Suprapubic skin (tissue), 4 donors: ENCODE measurements around the gene NGDN. TPM values are rescaled to one million over a fixed set of nuclear protein-coding genes. Genes with fewer than 3 reads are reported as not detected.

ENCODE experiments used
- DNase-seq, 2 donors: peaks; one replicate each; pipeline ENCODE4 v3.0.0-alpha.2; 2019; ENCODE audit warnings: low spot score in 2 of 2
- H3K27ac ChIP-seq: fragments of 200-600 bp; sonication (generic); one replicate; pipeline ENCODE4 v1.5.1; 2019
- H3K27me3 ChIP-seq: fragments of 200-600 bp; sonication (generic); one replicate; pipeline ENCODE4 v1.5.1; 2019
- H3K36me3 ChIP-seq: fragments of 200-600 bp; sonication (generic); one replicate; pipeline ENCODE4 v1.5.1; 2019
- H3K4me1 ChIP-seq: fragments of 200-600 bp; sonication (generic); one replicate; pipeline ENCODE4 v1.5.1; 2019
- H3K4me3 ChIP-seq: fragments of 200-600 bp; sonication (generic); one replicate; pipeline ENCODE4 v1.5.1; 2019; ENCODE audit warnings: mild to moderate bottlenecking
- H3K9me3 ChIP-seq: fragments of 200-600 bp; sonication (generic); one replicate; pipeline ENCODE4 v1.5.1; 2019
- CTCF ChIP-seq, 2 donors: fragments of 200-600 bp in 1 of 2; fragments of 450-650 bp in 1 of 2; sonication (generic) in 1 of 2; IDR thresholded peaks; one replicate each; pipeline ENCODE4 v1.5.1; 2016 to 2019; ENCODE audit warnings: antibody characterized with exemption in 2 of 2, mild to moderate bottlenecking in 1 of 2, moderate library complexity in 1 of 2
- EP300 ChIP-seq: sonication (generic); formaldehyde crosslinking; IDR thresholded peaks from one replicate; pipeline ENCODE4 v1.6.1; 2017; ENCODE audit warnings: antibody characterized with exemption
- POLR2A ChIP-seq, 2 donors: fragments of 450-650 bp; IDR thresholded peaks; one replicate each; pipeline ENCODE4 v1.6.1; 2017; ENCODE audit warnings: antibody characterized with exemption in 2 of 2, mild to moderate bottlenecking in 2 of 2, moderate library complexity in 2 of 2
- POLR2AphosphoS5 ChIP-seq, 3 donors: sonication (generic); formaldehyde crosslinking; IDR thresholded peaks; one replicate each; pipeline ENCODE4 v1.6.1; 2017; ENCODE audit warnings: antibody characterized with exemption in 3 of 3
- WGBS: methylation state at CpG from one replicate; pipeline ENCODE4 v1.1.5; 2018; 5-methylcytosine and 5-hydroxymethylcytosine counted together
- total RNA-seq, 4 donors: library from RNA; depleted of rRNA; stranded (reverse); fragments of >200 nt; gene quantifications; one replicate each; pipeline ENCODE4 v1.1.0, GENCODE V29; 2016

The NGDN gene
- total RNA-seq, 4 donors from 2014 or later = 31.1 to 61.4 (median 46.5) TPM

- WGBS = 84% methylated on average over 17 of the region's 17 CpGs
- TF ChIP-seq POLR2AphosphoS5 (IDR thresholded peaks at IDR 0.05) = no peak
- no peak for TF ChIP-seq POLR2A (IDR thresholded peaks at IDR 0.05)
- TF ChIP-seq EP300 = no peak
- no peak for TF ChIP-seq CTCF (IDR thresholded peaks at IDR 0.05)
- peak; percentile 27 to 67 for DNase-seq
Observed at GRCh38 chr14:23432102-23432925, 37.2 kb upstream of the NGDN start.

GRCh38 chr14:23432946-23433345 is 36.6 kb upstream of the NGDN start:
- H3K4me3 ChIP-seq = no peak overlapping the region
- no peaks in the 10 kb centered on the region for H3K4me1 ChIP-seq
- H3K36me3 ChIP-seq = no peaks in the 10 kb centered on the region
- DNase-seq = peak; percentile 37 to 65
- TF ChIP-seq POLR2A (IDR thresholded peaks at IDR 0.05) = no peak
- TF ChIP-seq CTCF (IDR thresholded peaks at IDR 0.05) = no peak
- no peak for TF ChIP-seq EP300
- H3K9me3 ChIP-seq = no peaks in the 10 kb centered on the region
- 92% methylated on average over 10 of the region's 10 CpGs for WGBS
- no peaks in the 10 kb centered on the region for H3K27me3 ChIP-seq
- no peak overlapping the region for H3K27ac ChIP-seq

More at GRCh38 chr14:23432102-23432925, 37.2 kb upstream of the NGDN start:
- Histone ChIP-seq H3K27ac (no peak overlapping the region), H3K4me1 (no peaks in the 10 kb centered on the region), H3K9me3 (no peaks in the 10 kb centered on the region), H3K36me3 (no peaks in the 10 kb centered on the region), H3K27me3 (no peaks in the 10 kb centered on the region), H3K4me3 (no peak overlapping the region)

- DNase-seq = peak; percentile 6 to 52
- Histone ChIP-seq H3K27me3 (no peaks in the 10 kb centered on the region), H3K4me1 (no peaks in the 10 kb centered on the region), H3K27ac (no peak overlapping the region), H3K36me3 (no peaks in the 10 kb centered on the region), H3K9me3 (no peaks in the 10 kb centered on the region), H3K4me3 (no peak overlapping the region)
- TF ChIP-seq EP300 = no peak
- TF ChIP-seq CTCF (IDR thresholded peaks at IDR 0.05) = no peak
- TF ChIP-seq POLR2AphosphoS5 (IDR thresholded peaks at IDR 0.05) = no peak
- TF ChIP-seq POLR2A (IDR thresholded peaks at IDR 0.05) = no peak
- 83% methylated on average over 10 of the region's 10 CpGs for WGBS
Observed at GRCh38 chr14:23433457-23433856, 36.0 kb upstream of the NGDN start.

- Histone ChIP-seq H3K9me3 (no peaks in the 10 kb centered on the region), H3K27ac (no peak overlapping the region), H3K27me3 (no peaks in the 10 kb centered on the region), H3K36me3 (no peaks in the 10 kb centered on the region), H3K4me3 (no peak overlapping the region), H3K4me1 (no peaks in the 10 kb centered on the region)
- TF ChIP-seq CTCF (IDR thresholded peaks at IDR 0.05) (no peak), POLR2AphosphoS5 (IDR thresholded peaks at IDR 0.05) (no peak), POLR2A (IDR thresholded peaks at IDR 0.05) (no peak), EP300 (no peak)
- 81% methylated on average over 8 of the region's 8 CpGs for WGBS
- peak in 1 of 2 donors; percentile 53 for DNase-seq
Observed at GRCh38 chr14:23434488-23435222, 34.8 kb upstream of the NGDN start.
